Glutamatergic neuron (in vitro differentiated cells): ENCODE results near the gene ERCC3. TPM values are rescaled to one million over a fixed set of nuclear protein-coding genes. Genes with fewer than 3 reads are reported as not detected.

Experiments
- DNase-seq: peaks from one replicate; pipeline ENCODE4 v3.0.0; 2022
- H3K27ac Mint-ChIP-seq: one replicate; pipeline ENCODE4 v1.8.0; 2020; ENCODE audit warnings: mild to moderate bottlenecking, mixed read lengths, inconsistent platforms; ENCODE audit not compliant: unreplicated experiment
- H3K27me3 Mint-ChIP-seq: one replicate; pipeline ENCODE4 v1.8.0; 2020; ENCODE audit warnings: mild to moderate bottlenecking, moderate library complexity, mixed read lengths, inconsistent platforms; ENCODE audit not compliant: unreplicated experiment
- H3K36me3 Mint-ChIP-seq: one replicate; pipeline ENCODE4 v1.8.0; 2020; ENCODE audit warnings: mild to moderate bottlenecking, mixed read lengths, inconsistent platforms; ENCODE audit not compliant: unreplicated experiment
- H3K4me1 Mint-ChIP-seq: one replicate; pipeline ENCODE4 v1.8.0; 2020; ENCODE audit warnings: mild to moderate bottlenecking, low read depth, mixed read lengths, inconsistent platforms; ENCODE audit not compliant: unreplicated experiment
- H3K4me3 Mint-ChIP-seq: one replicate; pipeline ENCODE4 v1.8.0; 2020; ENCODE audit warnings: mild to moderate bottlenecking, mixed read lengths, inconsistent platforms; ENCODE audit not compliant: unreplicated experiment
- H3K9me3 Mint-ChIP-seq: one replicate; pipeline ENCODE4 v1.8.0; 2020; ENCODE audit warnings: mild to moderate bottlenecking, moderate library complexity, mixed read lengths, inconsistent platforms; ENCODE audit not compliant: unreplicated experiment
- CTCF ChIP-seq: fragments of 200-600 bp; sonication (generic); IDR thresholded peaks from one replicate; pipeline ENCODE4 v1.5.0; 2021; ENCODE audit not compliant: partially characterized antibody, unreplicated experiment
- total RNA-seq: library from RNA; stranded (reverse); fragmentation: NEBNext Ultra II Directional; extraction: Animal tissue kit (Norgen Biotek cat#: 25700); gene quantifications from one replicate; pipeline ENCODE4 v1.2.1, GENCODE V29; 2021; ENCODE audit not compliant: unreplicated experiment

Gene ERCC3
- total RNA-seq, 1 donor from 2014 or later: 54.0 TPM

GRCh38 chr2:127326289-127326945 is 32.5 kb upstream of the ERCC3 start:
- Mint-ChIP-seq H3K4me3 (no peak overlapping the region), H3K4me1 (no peaks in the 10 kb centered on the region), H3K36me3 (no peaks in the 10 kb centered on the region), H3K27me3 (no peaks in the 10 kb centered on the region), H3K9me3 (no peaks in the 10 kb centered on the region), H3K27ac (no peak overlapping the region)
- no peak for TF ChIP-seq CTCF
- no peak for DNase-seq

DNA sequence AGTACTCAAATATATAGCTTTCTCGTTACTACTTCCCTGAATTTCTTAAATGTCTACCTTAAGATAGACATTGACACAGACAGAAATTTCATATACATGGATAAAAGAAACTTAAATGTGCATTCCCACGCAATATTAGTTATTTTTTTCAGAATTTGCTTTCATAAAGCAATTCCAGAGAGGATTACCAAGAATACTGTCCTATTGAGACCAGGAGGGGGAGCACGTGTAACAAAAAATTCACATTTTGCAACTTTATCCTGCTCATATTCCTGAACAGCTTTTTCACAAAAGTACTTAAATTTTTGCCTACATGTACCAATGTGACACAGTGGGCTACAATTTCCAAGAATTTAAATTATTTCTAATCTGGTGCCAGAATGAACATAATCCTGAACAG is 30.7 kb upstream of the ERCC3 start:
- H3K27ac Mint-ChIP-seq: no peak overlapping the region
- H3K36me3 Mint-ChIP-seq: peaks cover 8% of the 10 kb centered on the region
- H3K4me1 Mint-ChIP-seq: no peaks in the 10 kb centered on the region
- peak; percentile 67 for TF ChIP-seq CTCF
- no peaks in the 10 kb centered on the region for H3K27me3 Mint-ChIP-seq
- H3K9me3 Mint-ChIP-seq: no peaks in the 10 kb centered on the region
- no peak overlapping the region for H3K4me3 Mint-ChIP-seq
- DNase-seq: no peak

- Mint-ChIP-seq H3K4me3 (no peak overlapping the region), H3K9me3 (peaks cover 3% of the 10 kb centered on the region), H3K27me3 (no peaks in the 10 kb centered on the region), H3K4me1 (no peaks in the 10 kb centered on the region), H3K27ac (no peak overlapping the region), H3K36me3 (peaks cover 8% of the 10 kb centered on the region)
- no peak for TF ChIP-seq CTCF
- DNase-seq: no peak
Observed at GRCh38 chr2:127321303-127321702, 27.4 kb upstream of the ERCC3 start.

DNA sequence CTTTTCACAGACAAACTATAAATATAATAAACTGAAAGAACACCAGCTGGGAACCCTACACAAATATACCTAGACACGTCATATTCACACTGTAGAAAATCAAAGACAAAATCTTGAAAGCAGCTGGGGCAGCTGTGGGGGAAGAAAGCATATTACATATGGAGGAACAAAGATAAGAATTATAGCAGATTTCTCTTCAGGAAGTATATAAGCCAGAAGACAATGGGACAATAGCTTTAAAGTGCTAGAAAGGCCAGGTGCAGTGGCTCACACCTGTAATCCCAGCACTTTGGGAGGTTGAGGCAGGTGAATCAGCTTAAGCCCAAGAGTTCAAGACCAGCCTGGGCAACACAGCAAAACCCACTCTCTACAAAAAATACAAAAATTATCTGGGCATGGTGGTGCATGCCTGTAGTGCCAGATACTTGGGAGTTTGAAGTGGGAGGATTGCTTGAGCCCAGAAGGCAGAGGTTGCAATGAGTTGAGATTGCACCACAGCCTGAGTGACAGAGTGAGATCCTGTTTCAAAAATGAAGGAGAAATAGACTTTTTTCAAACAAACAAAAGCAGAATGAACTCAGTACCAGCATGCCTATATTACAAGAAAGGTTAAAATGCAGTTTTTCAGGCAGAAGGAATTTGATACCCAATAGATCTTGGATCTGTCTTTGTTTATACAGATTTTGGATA is 26.8 kb upstream of the ERCC3 start:
- H3K9me3 Mint-ChIP-seq: peaks cover 3% of the 10 kb centered on the region
- no peaks in the 10 kb centered on the region for H3K27me3 Mint-ChIP-seq
- TF ChIP-seq CTCF: no peak
- no peak overlapping the region for H3K27ac Mint-ChIP-seq
- DNase-seq: no peak
- H3K4me1 Mint-ChIP-seq: no peaks in the 10 kb centered on the region
- peaks cover 8% of the 10 kb centered on the region for H3K36me3 Mint-ChIP-seq
- H3K4me3 Mint-ChIP-seq: no peak overlapping the region

DNA sequence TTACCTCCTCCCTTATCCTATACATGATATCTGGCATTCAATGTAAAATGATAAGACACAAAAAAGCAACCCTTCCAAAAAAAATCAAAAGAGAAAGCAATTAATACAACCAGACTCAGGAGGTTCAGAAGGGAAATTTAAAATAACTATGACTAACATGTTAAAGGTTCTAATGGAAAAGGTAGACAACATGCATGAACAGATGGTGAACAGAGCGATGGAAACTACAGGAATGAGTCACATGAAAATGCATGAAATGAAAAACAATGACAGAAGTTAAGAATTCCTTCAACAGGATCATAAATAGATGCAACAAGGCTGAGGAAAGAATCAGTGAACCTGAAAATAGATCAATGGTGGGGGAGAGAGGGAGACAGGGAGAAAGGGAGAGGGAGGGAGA is 26.1 kb upstream of the ERCC3 start:
- H3K27me3 Mint-ChIP-seq: no peaks in the 10 kb centered on the region
- no peak overlapping the region for H3K27ac Mint-ChIP-seq
- H3K9me3 Mint-ChIP-seq: peaks cover 3% of the 10 kb centered on the region
- H3K36me3 Mint-ChIP-seq: peaks cover 8% of the 10 kb centered on the region
- H3K4me3 Mint-ChIP-seq: no peak overlapping the region
- no peak for TF ChIP-seq CTCF
- DNase-seq: no peak
- no peaks in the 10 kb centered on the region for H3K4me1 Mint-ChIP-seq
